ENCODE data around the gene CYB5A.

CYB5A gene

GRCh38 chr18:74314759-74315463, 23.1 kb upstream of the CYB5A start:
- TF ChIP-seq FOXM1 (IDR thresholded peaks at IDR 0.05; ENCODE audit: borderline replicate concordance, low read depth) (no peak), TCF12 (IDR thresholded peaks at IDR 0.05; ENCODE audit: low read depth) (no peak), TEAD4 (IDR thresholded peaks at IDR 0.05) (no peak), RAD21 (IDR thresholded peaks at IDR 0.05; ENCODE audit: low read depth) (no peak), ZBTB7A (IDR thresholded peaks at IDR 0.05; ENCODE audit: low read depth) (no peak)

GRCh38 chr18:74311000-74311399, 19.2 kb upstream of the CYB5A start:
- TF ChIP-seq EP300 (IDR thresholded peaks at IDR 0.05; ENCODE audit: borderline replicate concordance), result no peak
- TF ChIP-seq REST (IDR thresholded peaks at IDR 0.05; ENCODE audit: low read depth), result no peak
- TF ChIP-seq MAX (IDR thresholded peaks at IDR 0.05), result no peak
- no peak for TF ChIP-seq TCF12 (IDR thresholded peaks at IDR 0.05; ENCODE audit: low read depth)
- TF ChIP-seq EGR1 (IDR thresholded peaks at IDR 0.05), result no peak
- TF ChIP-seq NFIC (IDR thresholded peaks at IDR 0.05), result no peak
- no peak for TF ChIP-seq CEBPB (IDR thresholded peaks at IDR 0.05)

- TF ChIP-seq TAF1 (IDR thresholded peaks at IDR 0.05; ENCODE audit: low read depth) (no peak), NFIC (IDR thresholded peaks at IDR 0.05) (no peak), TCF12 (IDR thresholded peaks at IDR 0.05; ENCODE audit: low read depth) (no peak), FOXM1 (IDR thresholded peaks at IDR 0.05; ENCODE audit: borderline replicate concordance, low read depth) (no peak), RAD21 (IDR thresholded peaks at IDR 0.05; ENCODE audit: low read depth) (peak; percentile 49), REST (IDR thresholded peaks at IDR 0.05; ENCODE audit: low read depth) (no peak), MAX (IDR thresholded peaks at IDR 0.05) (no peak), YY1 (IDR thresholded peaks at IDR 0.05; ENCODE audit: low read depth) (no peak)
Measured at GRCh38 chr18:74310411-74310810, 18.6 kb upstream of the CYB5A start.

DNA sequence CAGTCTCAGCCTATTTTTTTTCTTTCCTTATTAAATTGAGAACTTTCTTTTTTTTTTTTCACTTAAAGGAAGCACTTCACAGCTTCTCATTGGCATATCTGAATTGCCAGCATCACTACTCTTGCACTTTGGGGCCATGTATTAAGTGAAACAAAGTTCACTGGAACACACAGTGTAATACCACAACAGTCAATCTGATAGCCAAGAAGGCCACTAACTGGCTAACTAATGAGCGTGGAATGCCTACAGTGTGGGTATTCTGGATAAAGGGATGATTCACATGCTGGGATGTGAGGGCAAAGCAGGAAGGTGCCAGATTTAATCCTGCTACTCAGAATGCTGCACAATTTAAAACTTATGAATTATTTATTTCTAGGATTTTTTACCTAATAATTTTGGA, 12.2 kb upstream of the CYB5A start:
- TF ChIP-seq EGR1 (IDR thresholded peaks at IDR 0.05), result no peak
- no peak for TF ChIP-seq CEBPB (IDR thresholded peaks at IDR 0.05)
- no peak for TF ChIP-seq USF1 (IDR thresholded peaks at IDR 0.05)
- TF ChIP-seq RAD21 (IDR thresholded peaks at IDR 0.05; ENCODE audit: low read depth), result no peak
- no peak for TF ChIP-seq FOXM1 (IDR thresholded peaks at IDR 0.05; ENCODE audit: borderline replicate concordance, low read depth)

DNA sequence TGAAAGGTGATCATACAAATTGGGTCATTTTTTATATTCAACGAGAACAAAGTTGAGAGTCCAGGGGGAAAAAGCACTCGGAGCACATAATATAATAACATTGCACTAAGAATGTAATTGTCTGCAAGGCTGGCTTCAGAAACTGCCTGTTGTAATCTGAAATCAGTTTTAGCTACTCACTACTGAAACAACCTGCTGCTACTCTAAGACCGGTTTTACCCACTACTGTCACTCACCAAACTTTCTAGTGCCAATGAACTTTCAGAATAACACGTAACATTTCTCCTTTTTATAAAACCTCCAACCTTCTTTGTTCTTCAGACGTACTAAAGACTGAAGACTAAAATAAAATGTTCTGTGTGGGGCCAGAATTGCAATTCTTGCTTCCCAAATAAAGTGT, 11.5 kb upstream of the CYB5A start:
- TF ChIP-seq NFIC (IDR thresholded peaks at IDR 0.05), result no peak
- no peak for TF ChIP-seq RAD21 (IDR thresholded peaks at IDR 0.05; ENCODE audit: low read depth)
- no peak for TF ChIP-seq FOXM1 (IDR thresholded peaks at IDR 0.05; ENCODE audit: borderline replicate concordance, low read depth)

- TF ChIP-seq MAX (IDR thresholded peaks at IDR 0.05) (no peak), NFIC (IDR thresholded peaks at IDR 0.05) (no peak), TCF12 (IDR thresholded peaks at IDR 0.05; ENCODE audit: low read depth) (no peak), FOXM1 (IDR thresholded peaks at IDR 0.05; ENCODE audit: borderline replicate concordance, low read depth) (no peak), TAF1 (IDR thresholded peaks at IDR 0.05; ENCODE audit: low read depth) (no peak), CEBPB (IDR thresholded peaks at IDR 0.05) (no peak), ZBTB7A (IDR thresholded peaks at IDR 0.05; ENCODE audit: low read depth) (no peak), REST (IDR thresholded peaks at IDR 0.05; ENCODE audit: low read depth) (no peak), TEAD4 (IDR thresholded peaks at IDR 0.05) (no peak), EP300 (IDR thresholded peaks at IDR 0.05; ENCODE audit: borderline replicate concordance) (no peak), USF1 (IDR thresholded peaks at IDR 0.05) (no peak), RAD21 (IDR thresholded peaks at IDR 0.05; ENCODE audit: low read depth) (no peak), EGR1 (IDR thresholded peaks at IDR 0.05) (no peak), YY1 (IDR thresholded peaks at IDR 0.05; ENCODE audit: low read depth) (no peak), CREB1 (IDR thresholded peaks at IDR 0.05; ENCODE audit: low read depth) (no peak)
Measured at GRCh38 chr18:74299746-74300145, 8.0 kb upstream of the CYB5A start.

Data from Ishikawa (cell line).